Erythroblast (primary cell): Measurements from ENCODE around the gene SCYGR7.
"Not testable (repeated sequence)": the region's sequence is repeated elsewhere in the genome, so short reads cannot be mapped to it uniquely, and the experiment has no call there.

Source experiments
- DNase-seq, 2 experiments: peaks; one replicate each; lab custom pipeline; 2025; lab: John Stamatoyannopoulos, UW
- GATA1 ChIP-seq: IDR thresholded peaks from 2 replicates; pipeline ENCODE4 v1.6.1; 2011; ENCODE audit warnings: low read depth, mild to moderate bottlenecking, control low read depth, low read length, moderate library complexity
- POLR2A ChIP-seq: IDR thresholded peaks from 2 replicates; pipeline ENCODE4 v1.6.1; 2011; ENCODE audit warnings: mild to moderate bottlenecking, low read length

The SCYGR7 gene

GRCh38 chr2:227724394-227725039 is 3.6 kb upstream of the SCYGR7 start, which contains the start of gene SCYGR6:
TSS of gene SCYGR6 (minus strand) at chr2:227724757. CDS start at chr2:227724757, 0 bp downstream.
- DNase-seq = no peak
- no peak for TF ChIP-seq GATA1
- TF ChIP-seq POLR2A = no peak

- TF ChIP-seq POLR2A (no peak), GATA1 (no peak)
- no peak for DNase-seq
Observed at GRCh38 chr2:227739351-227739750, 11.2 kb downstream of the SCYGR7 start.

DNA sequence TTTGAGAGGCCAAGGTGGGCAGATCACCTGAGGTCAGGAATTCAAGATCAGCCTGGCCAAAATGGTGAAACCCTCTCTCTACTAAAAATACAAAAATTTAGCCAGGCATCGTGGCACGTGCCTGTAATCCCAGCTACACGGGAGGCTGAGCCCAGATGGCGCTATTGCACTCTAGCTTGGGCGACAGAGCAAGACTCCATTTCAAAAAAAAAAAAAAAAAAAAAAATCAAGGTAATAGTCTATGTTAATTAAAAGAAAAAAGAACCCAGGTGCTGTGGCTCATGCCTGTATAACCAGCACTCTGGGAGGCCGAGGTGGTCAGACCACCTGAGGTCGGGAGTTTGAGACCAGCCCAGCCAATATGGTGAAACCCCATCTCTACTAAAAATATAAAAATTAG is 12.6 kb downstream of the SCYGR7 start:
- peak; percentile 8 to 11 for DNase-seq

DNA sequence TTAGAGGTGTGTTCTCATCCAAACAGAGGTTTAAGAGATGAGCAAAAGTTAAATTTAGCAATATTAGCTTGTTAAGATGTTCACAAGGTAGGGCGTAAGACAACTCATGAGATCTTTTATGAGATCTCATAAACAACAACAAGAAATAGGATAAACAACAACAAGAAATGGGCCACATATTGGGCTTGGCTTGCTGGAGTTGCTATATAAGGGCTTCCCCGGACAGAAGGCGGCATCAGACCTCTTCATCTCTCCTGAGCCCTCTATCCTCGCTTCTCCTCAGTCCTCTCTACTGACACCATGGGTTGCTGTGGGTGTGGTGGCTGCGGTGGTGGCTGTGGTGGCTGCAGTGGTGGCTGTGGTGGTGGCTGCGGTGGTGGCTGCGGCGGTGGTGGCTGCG is 17.5 kb downstream of the SCYGR7 start, which contains the start of gene SCYGR8:
SCYGR8 (plus strand) TSS at position 301 of the 400 bp plus-strand sequence; CDS start at position 301, 0 bp downstream.
- DNase-seq = no peak
- TF ChIP-seq POLR2A (no peak), GATA1 (no peak)

- peak; percentile 12 to 31 for DNase-seq
- no peak for TF ChIP-seq GATA1
- no peak for TF ChIP-seq POLR2A
Observed at GRCh38 chr2:227748079-227748478, 19.9 kb downstream of the SCYGR7 start.

DNA sequence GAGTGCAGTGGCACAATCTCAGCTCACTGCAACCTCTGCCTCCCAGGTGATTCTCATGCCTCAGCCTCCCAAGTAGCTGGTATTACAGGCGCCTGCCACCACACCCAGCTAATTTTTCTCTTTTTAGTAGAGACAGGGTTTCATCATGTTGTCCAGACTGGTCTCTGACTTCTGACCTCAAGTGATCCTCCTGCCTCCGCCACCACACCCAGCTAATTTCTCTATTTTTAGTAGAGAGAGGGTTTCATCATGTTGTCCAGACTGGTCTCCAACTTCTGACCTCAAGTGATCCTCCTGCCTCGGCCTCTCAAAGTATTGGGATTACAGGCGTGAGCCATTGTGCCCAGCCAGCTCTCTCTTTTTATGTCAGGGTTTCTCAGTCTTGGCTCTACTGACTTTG is 28.1 kb downstream of the SCYGR7 start:
- DNase-seq = not testable (repeated sequence)

GRCh38 chr2:227759411-227760118 is 31.4 kb downstream of the SCYGR7 start:
- no peak for DNase-seq
- TF ChIP-seq GATA1 (no peak), POLR2A (no peak)

DNA sequence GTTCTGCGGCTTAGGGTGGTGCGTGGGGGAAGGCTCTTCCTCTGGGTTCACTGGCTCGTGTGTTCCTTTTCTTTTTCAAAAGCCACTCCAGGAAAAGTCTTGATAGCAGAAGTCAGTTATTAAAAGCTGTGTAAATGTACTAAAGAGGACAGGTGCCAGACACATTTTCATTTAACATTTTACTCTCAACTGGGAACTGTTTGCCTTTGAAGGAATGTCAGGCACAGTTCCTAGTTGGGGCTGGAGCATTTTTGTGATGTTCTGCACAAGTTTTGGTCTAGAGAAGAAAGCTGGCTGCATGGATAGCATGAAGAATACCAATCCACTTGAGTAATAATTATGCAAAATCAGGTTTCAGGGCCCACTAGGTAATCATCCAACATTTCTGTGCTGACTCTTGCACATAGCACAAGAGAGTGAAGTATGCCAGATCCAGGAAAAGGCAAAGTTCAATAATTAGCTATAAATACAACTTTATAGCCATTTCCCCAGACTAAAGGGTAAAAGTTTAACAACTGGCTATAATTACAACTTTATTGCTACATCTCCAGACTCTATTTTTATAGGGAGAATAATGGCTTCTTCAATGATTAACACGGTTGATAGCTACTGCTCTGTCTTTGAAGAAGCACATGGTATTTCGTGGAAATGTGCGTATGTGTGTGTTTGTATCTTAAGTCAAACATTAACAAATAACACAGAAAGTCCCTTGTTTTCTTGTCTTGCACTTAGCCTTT is 33.8 kb downstream of the SCYGR7 start:
- DNase-seq = no peak
- TF ChIP-seq GATA1 (no peak), POLR2A (no peak)

- DNase-seq = no peak
- TF ChIP-seq POLR2A (no peak), GATA1 (no peak)
Observed at GRCh38 chr2:227765788-227766372, 37.7 kb downstream of the SCYGR7 start.

DNA sequence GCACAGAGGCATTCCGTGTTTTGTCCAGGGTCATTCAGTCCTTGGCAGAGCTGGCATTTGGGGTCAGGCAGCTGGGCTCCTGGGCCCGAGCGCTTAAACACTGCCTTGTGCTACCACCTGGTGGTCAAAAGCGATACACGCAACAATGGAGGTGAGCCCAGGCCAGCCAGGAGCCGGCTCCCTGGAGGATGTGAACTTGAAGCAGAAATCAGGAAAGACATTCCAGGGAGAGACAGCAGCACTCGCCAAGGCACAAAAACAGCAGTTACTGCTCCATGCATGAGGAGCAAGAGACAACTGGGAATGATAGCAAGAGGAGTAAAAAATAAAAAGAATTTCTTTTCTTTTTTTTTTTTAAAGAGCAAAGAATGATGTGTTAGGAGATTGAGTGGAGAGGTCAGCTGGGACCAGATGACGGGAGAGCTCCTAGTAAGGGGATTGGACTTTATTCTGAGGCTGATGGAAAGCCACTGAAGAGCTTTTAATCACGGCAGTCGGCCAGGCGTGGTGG is 38.3 kb downstream of the SCYGR7 start:
- DNase-seq = peak; percentile 53 to 75
- no peak for TF ChIP-seq POLR2A
- no peak for TF ChIP-seq GATA1

GRCh38 chr2:227767830-227768229 is 39.7 kb downstream of the SCYGR7 start:
- TF ChIP-seq POLR2A (no peak), GATA1 (no peak)
- DNase-seq = no peak

GRCh38 chr2:227772197-227772661 is 44.1 kb downstream of the SCYGR7 start:
- TF ChIP-seq GATA1 (no peak), POLR2A (no peak)
- DNase-seq = no peak

- no peak for DNase-seq
- no peak for TF ChIP-seq GATA1
- TF ChIP-seq POLR2A = no peak
Observed at GRCh38 chr2:227772932-227773331, 44.8 kb downstream of the SCYGR7 start.
